ENCODE data around the gene HERC3.

Gene HERC3

DNA sequence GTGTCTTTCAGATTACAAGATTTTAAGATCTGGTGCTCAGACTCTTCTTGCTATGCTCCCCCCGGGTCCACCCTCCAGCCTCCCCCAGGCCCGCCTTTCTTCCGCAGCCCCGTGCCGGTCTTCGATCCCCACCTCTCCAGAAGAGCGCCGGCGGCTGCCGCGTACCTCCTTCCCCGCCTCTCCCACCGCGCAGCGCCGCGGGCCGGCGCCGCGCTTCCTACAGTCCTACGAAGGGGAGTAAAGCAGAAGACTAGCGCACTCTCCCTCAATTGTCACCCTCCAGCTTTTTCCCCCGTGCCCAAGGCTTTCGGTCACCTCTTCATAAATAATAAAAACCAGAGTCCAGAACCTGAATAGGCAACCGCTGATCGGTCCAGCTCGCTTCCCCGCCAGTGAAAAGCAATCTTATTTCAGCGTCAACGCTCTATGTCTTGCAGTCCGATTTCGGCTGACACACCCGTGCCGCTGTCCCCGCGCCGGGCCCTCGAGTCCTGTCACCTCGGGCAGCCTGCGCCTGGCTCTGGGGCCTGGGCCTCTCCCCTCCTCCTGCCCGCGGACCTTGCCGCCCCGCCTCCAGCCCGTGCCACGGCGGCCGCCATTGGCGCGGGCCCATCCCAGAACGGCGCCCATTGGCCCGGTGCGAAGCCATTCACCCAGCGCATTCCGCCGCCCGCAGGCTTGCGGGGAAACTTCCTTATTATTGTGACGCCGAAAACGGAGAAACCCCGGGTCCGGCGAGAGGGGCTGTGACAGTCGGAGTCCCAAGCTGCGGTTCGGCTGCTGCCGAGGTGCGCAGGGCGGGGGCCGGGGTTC is at the start of gene HERC3:
HERC3 (plus strand) TSS at position 694 of the 813 bp plus-strand sequence. CDS start 13,344 bp downstream, outside the sequence.
- DNase-seq (ENCODE audit: low read depth in 2 of 2), result peak; percentile 67 to 85

DNA sequence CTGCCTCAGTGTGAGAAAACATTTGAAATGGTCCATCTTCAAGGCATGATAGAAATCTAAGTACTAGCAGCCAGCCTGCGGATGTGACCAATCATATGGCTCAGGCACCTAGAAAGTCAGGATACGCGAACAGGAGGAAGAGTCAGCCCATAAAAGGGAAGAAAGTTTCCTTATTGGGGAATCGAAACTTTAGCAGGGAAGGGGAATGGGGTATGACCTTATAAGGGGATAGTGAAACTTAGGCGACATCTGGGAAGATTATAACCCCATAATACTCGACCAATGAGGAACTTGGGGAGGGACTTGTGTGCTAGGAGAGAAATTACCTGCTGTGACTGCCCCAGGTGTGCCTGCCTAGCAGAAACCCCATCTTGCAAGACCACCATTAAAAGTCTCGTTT is 42.5 kb upstream of the HERC3 start:
- no peak for DNase-seq (ENCODE audit: low read depth in 2 of 2)

DNA sequence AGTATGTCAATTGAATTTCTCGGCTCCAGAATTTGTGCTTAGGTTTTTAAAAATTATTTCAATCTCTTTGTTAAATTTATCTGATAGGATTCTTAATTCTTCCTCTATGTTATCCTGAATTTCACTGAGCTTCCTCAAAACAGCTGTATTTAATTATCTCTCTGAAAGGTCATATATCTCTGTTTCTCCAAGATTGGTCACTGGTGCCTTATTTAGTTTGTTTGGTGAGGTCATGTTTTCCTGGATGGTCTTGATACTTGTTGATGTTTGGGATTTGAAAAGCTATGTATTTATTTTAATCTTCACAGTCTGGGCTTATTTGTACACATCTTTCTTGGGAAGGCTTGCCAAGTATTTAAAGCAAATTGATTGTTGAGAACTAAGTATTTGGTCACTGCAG is 24.7 kb upstream of the HERC3 start:
- no peak for DNase-seq (ENCODE audit: low read depth in 2 of 2)

DNA sequence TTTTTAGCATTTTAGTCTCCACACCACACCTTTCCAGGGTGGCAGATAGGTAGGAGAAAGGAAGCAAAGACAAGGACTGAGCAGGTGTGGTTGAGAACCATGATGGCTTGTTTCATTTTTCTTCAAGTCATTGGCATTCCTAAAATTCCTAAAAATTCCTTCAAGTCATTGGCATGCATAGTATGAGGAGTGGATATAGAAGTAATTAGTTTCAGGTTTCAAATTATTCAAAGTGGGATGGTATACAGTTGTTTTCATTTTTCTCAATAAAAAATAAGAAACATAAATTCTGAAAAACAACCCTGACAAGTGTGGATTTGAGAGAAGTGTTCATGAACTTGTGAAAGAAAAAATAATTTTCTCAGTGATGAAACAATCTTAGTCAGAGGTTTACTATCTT is 22.3 kb upstream of the HERC3 start:
- DNase-seq (ENCODE audit: low read depth in 2 of 2), result no peak

DNA sequence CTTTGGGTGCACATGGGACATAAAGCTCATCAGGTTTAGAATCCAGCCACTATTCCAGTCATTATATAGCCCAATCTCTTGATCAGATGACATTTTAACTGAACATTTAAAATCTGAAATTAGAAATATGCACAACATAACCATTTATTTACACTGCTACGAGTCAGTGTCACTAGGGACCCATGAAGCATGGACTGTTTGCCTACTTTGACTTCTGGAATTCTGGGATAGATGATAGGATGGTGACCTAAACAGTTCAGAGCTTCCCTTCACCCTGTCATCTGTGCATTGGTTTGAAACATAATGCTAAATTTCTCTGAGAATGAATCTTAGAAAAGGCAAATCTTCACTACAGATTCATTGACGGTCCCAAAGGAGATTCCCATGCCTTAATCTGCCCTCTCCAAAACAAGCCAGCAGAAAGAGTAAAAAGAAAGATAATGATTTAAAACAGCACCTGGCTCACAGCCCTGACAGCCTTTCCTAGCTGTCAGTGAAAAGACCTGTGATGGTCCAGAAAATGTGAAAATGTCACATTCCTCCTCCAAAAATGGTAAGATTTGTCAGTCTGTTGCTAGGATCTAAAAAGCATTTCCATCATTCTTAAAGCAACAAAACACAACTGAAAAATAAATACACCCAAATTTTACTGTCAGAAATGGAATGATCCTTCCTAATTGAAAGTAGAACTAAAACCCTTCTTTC is 18.9 kb upstream of the HERC3 start:
- no peak for DNase-seq (ENCODE audit: low read depth in 2 of 2)

DNA sequence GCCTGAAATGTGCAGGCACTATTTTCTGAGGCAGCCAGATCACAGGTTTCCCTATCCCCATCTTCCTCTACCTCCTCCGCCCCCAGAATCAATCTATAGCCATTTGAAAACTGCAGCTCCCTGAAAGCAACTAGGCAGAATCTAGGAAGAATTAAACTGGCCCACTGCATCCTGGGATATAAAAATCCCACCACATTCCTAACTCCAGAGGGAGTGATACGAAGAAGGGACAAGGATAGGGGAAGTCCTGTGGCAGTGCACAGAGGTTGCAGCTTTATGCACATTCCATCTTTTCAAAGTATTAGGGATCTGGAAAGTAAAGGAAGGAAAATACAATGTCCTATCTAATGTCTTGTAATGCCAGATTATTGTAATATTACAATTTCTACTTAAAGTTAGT is 18.3 kb upstream of the HERC3 start:
- DNase-seq (ENCODE audit: low read depth in 2 of 2), result no peak

DNA sequence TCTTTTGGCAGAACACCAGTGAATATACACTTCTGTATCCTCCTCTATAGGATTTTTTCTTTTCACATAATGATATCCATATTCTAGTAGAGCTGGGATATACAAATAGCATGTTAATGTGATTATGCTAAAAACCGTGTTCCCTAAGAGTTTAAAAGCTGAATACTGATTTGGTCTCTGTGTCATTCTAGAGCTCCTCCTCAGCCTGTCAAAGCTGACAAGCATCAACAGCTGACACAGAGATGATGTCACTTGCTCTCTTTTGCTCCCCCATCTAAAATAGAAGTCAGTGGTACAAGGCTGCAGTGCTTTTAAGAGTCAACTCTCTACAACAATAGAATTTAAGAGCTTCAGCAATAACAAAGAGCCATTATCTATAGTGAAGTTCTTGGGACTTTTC is 17.1 kb upstream of the HERC3 start:
- DNase-seq (ENCODE audit: low read depth in 2 of 2), result no peak

DNA sequence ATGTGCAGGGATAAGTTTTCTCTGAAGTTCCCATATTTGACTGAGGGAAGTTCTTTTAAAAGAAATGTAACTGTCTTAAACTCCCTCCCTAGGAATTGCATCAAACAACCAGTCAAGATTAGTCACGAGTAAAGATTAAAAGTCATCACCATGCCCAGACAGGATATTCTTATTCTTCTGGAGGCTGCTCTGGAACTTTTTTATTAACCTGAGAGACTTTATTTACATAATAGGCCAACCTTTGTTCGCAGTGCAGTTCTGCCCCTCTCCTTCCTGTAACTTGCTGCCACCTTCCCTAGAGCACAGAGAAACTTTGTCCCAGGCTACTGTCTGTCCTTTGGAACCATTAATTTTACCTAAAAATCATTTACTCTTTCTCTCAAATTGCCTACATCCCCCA is 9.8 kb upstream of the HERC3 start:
- DNase-seq (ENCODE audit: low read depth in 2 of 2), result no peak

DNA sequence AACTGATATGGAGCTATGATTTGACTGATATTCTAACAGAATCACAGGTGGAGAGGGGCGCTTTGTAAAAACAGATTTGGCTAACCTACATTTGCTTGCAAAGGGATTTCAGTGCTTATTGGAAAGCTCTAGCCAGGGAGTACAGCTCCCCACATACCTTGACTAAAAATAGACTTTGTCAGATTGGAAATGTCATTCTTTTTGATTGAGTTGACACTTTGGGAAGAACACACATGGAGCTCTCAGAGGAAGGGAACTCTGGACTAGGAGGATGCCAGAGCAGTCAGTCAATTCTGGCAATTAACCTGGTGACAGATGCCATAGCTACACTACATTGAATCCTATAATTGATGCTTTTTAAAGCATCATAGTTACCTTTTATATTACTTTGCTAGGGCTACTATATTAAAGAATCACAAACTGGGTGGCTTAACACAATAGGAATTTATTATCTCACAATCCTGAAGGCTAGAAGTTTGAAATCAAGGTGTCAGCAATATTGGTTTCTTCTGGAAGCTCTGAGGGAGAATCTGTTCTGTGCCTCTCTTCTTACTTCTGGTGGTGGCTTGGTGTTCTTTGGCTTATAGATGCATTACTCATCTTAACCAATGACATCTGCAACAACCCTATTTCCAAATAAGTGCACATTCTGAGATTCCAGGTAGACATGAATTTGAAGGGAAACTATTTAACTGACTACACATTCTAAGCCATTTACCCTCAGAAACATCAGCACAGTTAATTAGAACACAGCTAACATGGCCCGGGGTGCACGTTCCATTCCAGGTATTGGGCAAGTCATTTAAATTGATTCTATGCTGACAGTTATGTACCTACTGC is 8.4 kb upstream of the HERC3 start:
- no peak for DNase-seq (ENCODE audit: low read depth in 2 of 2)

DNA sequence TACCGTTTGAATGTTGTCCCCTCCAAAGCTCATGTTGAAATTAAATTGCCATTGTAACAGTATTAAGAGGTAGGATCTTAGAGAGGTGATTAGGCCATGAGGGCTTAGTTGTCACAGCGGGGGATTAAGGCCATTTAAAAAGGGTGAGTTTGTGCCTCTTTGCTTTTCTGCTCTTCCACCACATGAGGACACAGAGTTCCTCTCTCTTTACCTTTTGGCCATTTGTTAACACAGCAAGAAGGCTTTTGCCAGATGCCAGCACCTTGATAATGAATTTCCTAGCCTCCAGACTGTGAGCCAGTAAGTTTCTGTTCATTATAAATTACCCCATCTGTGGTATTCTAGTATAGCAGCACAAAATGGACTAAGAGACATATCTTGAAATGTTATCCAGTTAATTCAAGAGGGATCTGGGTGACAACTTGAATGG is 7.8 kb upstream of the HERC3 start:
- DNase-seq (ENCODE audit: low read depth in 2 of 2), result no peak

DNA sequence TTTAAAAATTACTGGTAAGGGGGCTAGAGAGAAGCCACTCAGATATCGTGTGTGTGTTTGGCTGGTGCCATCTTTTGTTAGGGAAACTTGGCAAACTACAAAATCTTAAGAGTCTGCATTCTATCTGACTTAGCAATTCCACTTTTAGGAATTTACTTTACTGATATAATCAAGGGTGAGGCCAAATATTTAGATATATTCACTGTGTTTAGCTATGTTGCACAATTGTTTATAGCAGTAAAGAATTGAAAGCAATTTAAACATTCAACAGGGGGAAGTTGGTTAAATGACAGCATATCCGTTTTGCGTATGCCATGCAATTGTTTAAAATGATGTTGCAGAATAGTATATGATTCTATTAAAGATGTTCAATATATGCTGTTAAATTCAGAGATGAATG is 6.4 kb upstream of the HERC3 start:
- DNase-seq (ENCODE audit: low read depth in 2 of 2), result no peak

DNA sequence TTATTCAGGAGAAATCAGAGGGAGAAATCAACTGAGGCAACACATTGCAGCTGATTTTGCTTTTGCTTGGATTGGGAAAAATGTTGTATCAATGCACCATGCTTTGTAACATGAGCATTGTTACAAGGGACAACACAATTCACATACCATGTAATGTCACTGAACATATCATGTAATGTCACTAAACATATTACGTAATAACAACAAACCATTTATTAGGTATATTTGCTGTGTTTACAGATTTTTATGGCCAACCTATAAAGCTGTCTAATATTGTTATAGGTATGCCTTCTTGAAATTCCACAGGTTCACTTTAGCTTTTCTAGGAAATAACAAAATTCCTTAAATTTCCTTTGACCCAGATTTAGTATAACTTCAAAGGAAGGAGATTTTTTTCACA is 5.0 kb upstream of the HERC3 start:
- no peak for DNase-seq (ENCODE audit: low read depth in 2 of 2)

DNA sequence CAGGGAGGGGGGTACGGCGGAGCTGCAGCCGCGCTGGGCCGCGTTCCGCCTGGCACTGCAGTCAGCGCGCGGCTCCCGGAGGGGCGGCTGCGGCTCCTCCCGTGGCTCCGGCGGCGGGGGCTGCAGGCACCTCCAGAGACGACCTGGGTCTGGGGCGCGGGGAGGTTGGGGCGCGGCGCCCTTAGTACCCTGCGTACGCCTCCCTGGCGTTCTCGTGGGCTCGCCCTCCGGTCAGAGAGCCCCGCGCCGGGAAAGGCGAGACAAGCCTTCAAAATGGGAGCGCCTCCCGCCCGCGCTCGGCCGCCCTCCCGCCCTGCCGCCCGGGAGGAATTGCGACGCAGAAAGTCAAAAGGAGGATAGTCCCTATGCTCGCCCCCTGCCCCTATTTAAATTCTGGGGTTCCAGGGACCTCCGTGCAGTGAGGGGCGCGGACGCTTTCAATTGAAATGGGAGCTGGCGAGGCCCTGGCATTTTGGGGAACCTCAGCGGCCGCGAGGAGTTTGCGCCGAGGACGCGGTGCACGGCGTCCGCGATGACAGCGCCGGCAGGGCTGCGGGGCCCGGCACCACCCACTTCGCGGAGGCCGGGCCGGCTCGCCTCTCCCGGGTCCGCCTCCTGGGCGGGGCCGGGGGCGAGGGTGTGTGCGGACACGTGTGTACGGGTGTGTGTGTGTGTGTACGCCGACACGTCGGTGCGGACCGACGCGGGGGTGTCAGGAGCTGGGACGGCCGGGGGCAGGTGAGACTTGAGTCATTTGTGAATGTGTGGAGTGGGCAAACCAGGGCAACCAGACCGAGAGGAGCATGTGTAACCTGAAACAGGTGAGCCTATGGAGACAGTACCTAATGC is 544 bp downstream of the HERC3 start:
- peak; percentile 81 to 88 for DNase-seq (ENCODE audit: low read depth in 2 of 2)

DNA sequence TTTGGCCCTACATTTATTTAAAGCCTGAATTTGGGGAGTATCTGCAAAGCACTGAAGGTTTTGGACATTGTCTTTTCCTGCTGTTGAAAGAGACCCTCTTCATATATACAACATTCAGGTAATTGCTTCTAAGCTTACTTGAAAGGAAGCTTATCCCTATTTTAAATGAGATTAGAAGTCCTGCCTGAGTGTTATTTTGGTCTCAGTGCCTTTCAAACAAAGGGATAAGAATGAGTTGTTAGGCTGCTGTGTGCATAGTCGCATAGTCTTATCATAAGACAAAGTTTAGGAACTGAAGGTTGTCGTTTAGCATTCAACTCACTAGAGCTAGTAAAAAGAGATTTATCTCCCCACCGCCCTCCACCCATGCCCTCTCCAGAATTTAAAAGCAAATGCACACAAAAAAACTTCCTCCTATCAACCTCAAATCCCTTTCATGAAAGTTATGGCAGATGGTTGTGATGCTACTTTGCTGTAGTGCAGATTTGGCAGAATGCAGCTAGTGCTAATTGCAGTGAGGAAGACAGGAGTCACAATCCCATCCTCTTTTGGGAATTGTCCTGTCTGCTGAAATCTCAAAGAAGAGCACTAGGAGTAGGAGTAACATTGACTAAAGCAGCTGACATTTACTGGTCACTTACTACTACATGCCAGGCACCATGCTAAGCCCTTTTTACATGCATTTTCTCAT is 5.8 kb downstream of the HERC3 start:
- no peak for DNase-seq (ENCODE audit: low read depth in 2 of 2)

DNA sequence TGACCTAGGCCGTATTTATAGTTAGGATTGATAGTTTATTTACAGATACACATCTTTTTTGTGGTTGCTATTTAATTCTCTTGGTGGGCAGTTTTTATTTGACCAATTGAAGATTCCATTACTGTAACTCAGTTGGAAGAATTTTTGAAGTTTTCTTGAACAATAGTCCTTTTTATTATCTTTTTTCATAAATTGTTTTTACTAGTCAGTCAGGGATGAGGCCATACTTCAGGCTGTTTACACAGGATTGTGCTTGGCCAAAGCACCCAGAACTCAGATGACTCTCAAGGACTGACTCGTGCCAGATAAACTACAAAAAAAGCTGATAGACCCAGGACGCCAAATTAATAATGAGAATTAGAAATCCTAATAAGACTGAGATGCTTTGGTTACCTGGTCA is 7.0 kb downstream of the HERC3 start:
- DNase-seq (ENCODE audit: low read depth in 2 of 2), result no peak

DNA sequence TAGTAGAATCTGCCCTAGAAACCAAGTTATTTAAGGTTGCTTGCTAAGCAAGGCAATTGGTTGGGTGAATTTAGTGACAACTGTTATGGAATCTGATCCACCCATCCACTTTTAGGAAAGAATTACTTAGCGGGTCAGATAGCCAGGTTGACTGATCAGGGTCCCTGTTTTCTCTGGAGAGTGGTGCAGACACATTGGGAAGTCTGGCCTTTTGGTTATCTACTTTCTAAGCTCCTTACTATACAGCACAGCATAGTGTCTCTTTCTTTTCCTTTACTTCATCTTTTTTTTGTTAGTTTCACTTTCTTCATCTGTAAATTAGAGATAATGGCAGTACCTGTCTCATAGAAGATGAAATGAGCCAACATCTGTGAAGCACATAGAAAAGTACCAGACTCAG is 7.4 kb downstream of the HERC3 start:
- no peak for DNase-seq (ENCODE audit: low read depth in 2 of 2)

DNA sequence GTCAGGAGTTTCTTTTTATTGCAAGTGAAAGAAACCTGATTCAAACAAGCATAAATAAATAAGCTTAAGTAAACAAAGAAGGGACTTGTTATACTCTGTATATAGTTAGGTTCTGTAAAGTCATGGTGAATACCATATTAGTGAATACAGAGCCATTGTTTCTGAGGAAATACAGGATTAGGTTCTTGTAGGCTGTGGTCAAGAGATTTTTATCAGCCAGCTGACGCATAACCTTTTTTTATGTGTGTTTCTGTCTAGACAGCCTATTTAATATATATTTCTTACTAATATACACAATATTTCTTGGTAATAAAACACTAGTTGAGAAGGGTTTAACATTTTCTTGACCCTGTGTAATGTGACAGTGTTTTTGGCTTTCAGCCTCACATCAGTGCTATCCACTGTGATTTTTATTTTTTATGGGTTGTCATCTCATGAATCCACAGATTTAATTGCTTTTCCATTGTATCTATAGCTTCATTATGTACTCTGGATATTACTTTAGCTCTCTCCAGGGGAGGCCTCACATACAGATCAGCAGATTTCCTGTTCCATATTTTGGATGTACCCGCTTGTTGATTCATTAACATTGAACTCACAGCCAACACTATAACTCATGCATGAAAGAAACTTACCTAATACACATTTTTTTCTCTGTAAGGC is 8.0 kb downstream of the HERC3 start:
- no peak for DNase-seq (ENCODE audit: low read depth in 2 of 2)

DNA sequence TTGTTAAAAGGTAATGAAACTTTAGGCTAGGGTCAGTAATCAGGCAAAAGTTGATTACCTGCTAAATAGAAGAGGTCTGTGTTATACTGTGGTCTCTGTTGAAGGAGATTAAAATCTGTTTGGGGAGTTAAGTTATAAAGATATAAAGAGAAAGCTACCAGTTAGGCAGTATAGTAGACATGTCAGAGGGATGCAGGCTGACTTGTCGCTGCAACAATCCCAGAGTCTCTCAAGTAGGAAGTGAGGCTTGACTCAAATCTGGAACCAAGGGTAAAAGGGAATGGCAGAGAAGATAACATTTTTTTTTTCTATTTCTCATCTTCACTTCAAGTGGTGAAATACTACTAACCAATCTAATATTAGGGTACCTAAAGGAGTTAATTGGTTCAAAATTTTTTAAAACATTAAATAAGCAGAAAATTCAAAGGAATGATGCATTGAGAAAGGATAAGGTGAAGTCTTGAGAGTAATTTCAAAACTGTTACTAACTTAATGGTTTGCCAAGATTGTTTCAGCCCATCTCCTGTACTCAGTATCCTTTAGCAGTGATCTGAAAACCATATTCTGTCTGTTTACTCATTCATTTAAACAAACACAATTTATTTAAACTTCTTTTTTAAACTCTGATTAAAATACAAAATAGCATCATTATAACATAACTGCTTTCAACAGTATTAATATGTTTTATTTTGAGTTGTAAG is 12.8 kb downstream of the HERC3 start:
- no peak for DNase-seq (ENCODE audit: low read depth in 2 of 2)

DNA sequence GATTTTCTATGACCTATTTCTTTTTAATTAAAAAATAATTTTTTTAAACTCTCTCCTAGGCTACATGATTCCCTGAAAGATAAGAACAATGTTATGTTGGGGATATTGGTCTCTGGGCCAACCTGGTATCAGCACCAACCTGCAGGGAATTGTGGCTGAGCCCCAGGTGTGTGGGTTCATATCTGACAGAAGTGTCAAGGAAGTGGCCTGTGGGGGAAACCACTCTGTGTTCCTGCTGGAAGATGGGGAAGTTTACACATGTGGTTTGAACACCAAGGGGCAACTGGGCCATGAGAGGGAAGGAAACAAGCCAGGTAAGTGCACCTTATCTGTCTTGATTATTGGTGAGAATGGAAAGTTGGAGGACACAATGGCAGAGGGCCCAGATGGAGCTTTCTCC is 13.5 kb downstream of the HERC3 start:
- no peak for DNase-seq (ENCODE audit: low read depth in 2 of 2)

DNA sequence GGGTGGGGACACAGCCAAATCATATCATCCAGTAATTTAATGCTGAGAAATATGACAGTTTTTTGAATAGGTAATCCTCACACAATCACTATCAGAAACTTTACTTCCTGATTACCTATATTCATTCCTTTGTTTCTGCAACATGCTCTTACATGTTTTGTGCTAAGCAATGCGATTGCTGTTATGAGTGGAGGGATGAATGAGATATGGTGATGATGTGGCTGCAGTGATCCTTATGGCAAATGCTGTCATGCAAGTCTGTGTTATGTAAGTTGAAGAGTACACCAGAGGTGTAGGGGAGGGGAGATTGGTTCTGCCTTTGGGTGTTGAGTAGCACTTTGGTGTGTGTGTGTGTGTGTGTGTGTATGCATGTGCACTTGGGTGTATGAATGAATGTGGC is 14.6 kb downstream of the HERC3 start:
- no peak for DNase-seq (ENCODE audit: low read depth in 2 of 2)

Measured in stimulated activated CD8-positive, alpha-beta memory T cell treated with anti-CD3 and anti-CD28 coated beads, Interleukin-7, amount 100 ng/mL, for 4 hours (primary cell).